ENCODE results near the gene SPACA7. TPM values are rescaled to one million over a fixed set of nuclear protein-coding genes. Genes with fewer than 3 reads are reported as not detected.

SPACA7 gene
- total and polyA plus RNA-seq, 9 of the 15 experiments (the other 6 are each of a cell fraction or from before 2014, with no cell fraction given): not detected

- TF ChIP-seq CBX2 (IDR thresholded peaks at IDR 0.05; ENCODE audit: insufficient read depth, low read length, poor library complexity, severe bottlenecking) (no peak), ETV5 (CRISPR knock-in tag; IDR thresholded peaks at IDR 0.05; ENCODE audit: low read depth) (no peak), ZBTB12 (CRISPR knock-in tag; IDR thresholded peaks at IDR 0.05) (no peak), NELFE (IDR thresholded peaks at IDR 0.05; ENCODE audit: insufficient read depth, insufficient read length) (no peak), ZFP30 (CRISPR knock-in tag; IDR thresholded peaks at IDR 0.05; ENCODE audit: borderline replicate concordance) (no peak), USF1 (CRISPR knock-in tag; IDR thresholded peaks at IDR 0.05) (no peak)
These were observed 46.8 kb upstream of the SPACA7 start (continued) for GRCh38 chr13:112329376-112329775.

GRCh38 chr13:112330066-112330465, 46.1 kb upstream of the SPACA7 start:
- Histone ChIP-seq H3K27ac (ENCODE audit: extremely low read depth, low read depth, low read length) (no peak overlapping the region), H3K4me1 (replicated peaks in 1 of 2; ENCODE audit: control insufficient read depth in 2 of 2, insufficient read depth in 2 of 2, low read length in 2 of 2) (peaks cover 0 to 4% of the 10 kb centered on the region in 2 experiments; a peak in 1 of 5 replicates), H3K4me2 (ENCODE audit: insufficient read depth, low read length) (no peak overlapping the region), H3K79me2 (ENCODE audit: control insufficient read depth, insufficient read depth, low read length) (no peaks in the 10 kb centered on the region), H3K9me1 (ENCODE audit: control insufficient read depth, insufficient read depth, low read length) (no peaks in the 10 kb centered on the region), H2AFZ (ENCODE audit: low read depth, low read length) (no peak overlapping the region), H3K9ac (ENCODE audit: insufficient read depth in 1 of 2, low read depth in 2 of 2, low read length in 2 of 2) (no peak overlapping the region), H3K27me3 (ENCODE audit: control insufficient read depth in 2 of 2, insufficient read depth in 2 of 2, low read length in 2 of 2) (peaks cover 5 to 53% of the 10 kb centered on the region in 2 experiments; a peak in 3 of 5 replicates), H4K20me1 (replicated peaks; ENCODE audit: control insufficient read depth, insufficient read depth, low read length) (no peaks in the 10 kb centered on the region; the same call in 1 of the 2 replicates), H3K36me3 (ENCODE audit: control insufficient read depth, insufficient read depth, low read length) (no peaks in the 10 kb centered on the region), H3K9me3 (replicated peaks; ENCODE audit: control insufficient read depth, insufficient read depth, low read depth, low read length) (no peaks in the 10 kb centered on the region), H3K4me3 (no peak overlapping the region)
- CTCF ChIA-PET (ENCODE audit: low intra/inter-chr PET ratio): no interaction called here
- in situ Hi-C loops (cut with MboI) (no loop called here), intact Hi-C loops (cut with micrococcal nuclease) (loop anchor here (10.0 kb wide), 1 partner anchor 265 kb away; the partner anchor contains the start of gene SOX1)
- BruUV-seq (replicated peaks): no TSS peak
- POLR2A ChIA-PET: no interaction called here
- 4% methylated on average over 9 of the region's 19 CpGs for WGBS (ENCODE audit: insufficient coverage, low coverage, missing lambda C conversion rate)
- ATAC-seq (no peak), DNase-seq (ENCODE audit: extremely low read depth in 1 of 4, low spot score in 3 of 4) (no peak), FAIRE-seq (no peak)
- TF ChIP-seq MLX (CRISPR knock-in tag; conservative IDR thresholded peaks at IDR 0.05) (no peak), ELK3 (CRISPR knock-in tag; IDR thresholded peaks at IDR 0.05) (no peak), NFXL1 (CRISPR knock-in tag; IDR thresholded peaks at IDR 0.05) (no peak), NR0B1 (IDR thresholded peaks at IDR 0.05; ENCODE audit: partially characterized antibody) (no peak), ZNF75A (CRISPR knock-in tag; IDR thresholded peaks at IDR 0.05) (no peak), EZH2 (IDR thresholded peaks at IDR 0.05; ENCODE audit: borderline replicate concordance, low read depth, low read length) (no peak), ZNF277 (CRISPR knock-in tag; IDR thresholded peaks at IDR 0.05; ENCODE audit: borderline replicate concordance) (no peak), GTF2E2 (tag; IDR thresholded peaks at IDR 0.05) (no peak), CBX2 (IDR thresholded peaks at IDR 0.05; ENCODE audit: insufficient read depth, low read length, poor library complexity, severe bottlenecking) (no peak)

Measured in K562 (cell line).